HCT116 (cell line): ENCODE data around the gene SBF2.

Source experiments
- CBX3 ChIP-seq: IDR thresholded peaks from 2 replicates; pipeline ENCODE4 v1.6.1; 2012; ENCODE audit warnings: low read depth
- CEBPB ChIP-seq: IDR thresholded peaks from 2 replicates; pipeline ENCODE4 v1.6.1; 2012; ENCODE audit warnings: low read depth
- EZH2 ChIP-seq: fragments of 200-600 bp; sonication (generic); IDR thresholded peaks from 2 replicates; pipeline ENCODE4 v1.6.1; 2017; ENCODE audit warnings: antibody characterized with exemption, mixed run types
- FOSL1 ChIP-seq: IDR thresholded peaks from 2 replicates; pipeline ENCODE4 v1.6.1; 2012; ENCODE audit warnings: low read depth
- JUND ChIP-seq: IDR thresholded peaks from 2 replicates; pipeline ENCODE4 v1.6.1; 2012
- POLR2AphosphoS5 ChIP-seq: IDR thresholded peaks from 2 replicates; pipeline ENCODE4 v1.6.1; 2011; ENCODE audit warnings: mild to moderate bottlenecking, low read depth, low read length, moderate library complexity
- YY1 ChIP-seq: IDR thresholded peaks from 2 replicates; pipeline ENCODE4 v1.6.1; 2011; ENCODE audit warnings: low read length, low read depth, moderate library complexity, mild to moderate bottlenecking; ENCODE audit not compliant: insufficient replicate concordance; ENCODE audit errors: extremely low read depth
- TF ChIP-seq, protein P1 (sequence below), 3 experiments: fragments of 200-600 bp in 1 of 3; sonication (generic) in 1 of 3; IDR thresholded peaks in 2 of 3; conservative IDR thresholded peaks in 1 of 3; 2 replicates each; pipeline ENCODE4 v1.5.1; 2012 to 2017; ENCODE audit warnings: low read depth in 2 of 3, low read length in 2 of 3, antibody characterized with exemption in 1 of 3, borderline replicate concordance in 1 of 3, control low read depth in 1 of 3, mild to moderate bottlenecking in 1 of 3, mixed read lengths in 1 of 3, mixed run types in 1 of 3, moderate library complexity in 1 of 3; ENCODE audit not compliant: insufficient read depth in 1 of 3

DNA sequence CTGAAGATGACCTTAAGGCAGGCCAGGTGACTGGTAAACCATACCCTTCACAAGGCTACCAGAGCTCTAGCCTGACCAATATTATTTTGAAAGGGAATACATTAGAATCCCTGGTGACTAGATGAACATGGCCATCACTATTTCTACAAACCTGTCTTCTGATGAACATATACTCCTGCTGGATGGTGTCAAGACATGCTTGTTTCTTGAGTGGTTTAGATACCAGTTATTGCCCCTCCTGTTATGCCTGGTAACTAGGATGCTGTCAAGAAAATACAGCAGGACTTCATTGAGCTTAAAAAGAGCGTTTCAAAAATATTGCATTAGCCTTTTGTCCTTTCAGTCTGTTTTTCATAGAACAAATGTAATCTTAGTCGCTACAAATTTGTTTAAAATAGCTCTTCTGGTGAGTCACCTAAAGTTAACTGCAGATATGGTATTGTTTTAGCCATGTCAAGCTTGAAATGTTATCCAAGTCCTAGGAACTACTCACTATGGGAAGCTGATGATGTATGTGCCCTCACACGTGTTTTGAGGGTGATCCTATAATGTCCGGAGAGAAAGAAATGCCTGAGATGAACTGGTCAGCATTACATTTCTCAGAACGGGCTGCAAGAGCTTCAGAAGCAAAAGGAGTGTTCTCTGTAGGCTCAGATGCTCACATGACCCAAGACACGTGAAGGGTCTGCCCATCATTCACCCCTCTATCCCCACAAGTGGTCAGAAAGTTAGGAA, 31.4 kb upstream of the SBF2 start:
- TF ChIP-seq FOSL1: no peak
- TF ChIP-seq POLR2AphosphoS5: no peak
- TF ChIP-seq YY1: no peak
- TF ChIP-seq JUND: no peak
- TF ChIP-seq CEBPB: no peak
- TF ChIP-seq, protein P1, sequence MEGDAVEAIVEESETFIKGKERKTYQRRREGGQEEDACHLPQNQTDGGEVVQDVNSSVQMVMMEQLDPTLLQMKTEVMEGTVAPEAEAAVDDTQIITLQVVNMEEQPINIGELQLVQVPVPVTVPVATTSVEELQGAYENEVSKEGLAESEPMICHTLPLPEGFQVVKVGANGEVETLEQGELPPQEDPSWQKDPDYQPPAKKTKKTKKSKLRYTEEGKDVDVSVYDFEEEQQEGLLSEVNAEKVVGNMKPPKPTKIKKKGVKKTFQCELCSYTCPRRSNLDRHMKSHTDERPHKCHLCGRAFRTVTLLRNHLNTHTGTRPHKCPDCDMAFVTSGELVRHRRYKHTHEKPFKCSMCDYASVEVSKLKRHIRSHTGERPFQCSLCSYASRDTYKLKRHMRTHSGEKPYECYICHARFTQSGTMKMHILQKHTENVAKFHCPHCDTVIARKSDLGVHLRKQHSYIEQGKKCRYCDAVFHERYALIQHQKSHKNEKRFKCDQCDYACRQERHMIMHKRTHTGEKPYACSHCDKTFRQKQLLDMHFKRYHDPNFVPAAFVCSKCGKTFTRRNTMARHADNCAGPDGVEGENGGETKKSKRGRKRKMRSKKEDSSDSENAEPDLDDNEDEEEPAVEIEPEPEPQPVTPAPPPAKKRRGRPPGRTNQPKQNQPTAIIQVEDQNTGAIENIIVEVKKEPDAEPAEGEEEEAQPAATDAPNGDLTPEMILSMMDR (IDR thresholded peaks at IDR 0.05 in 2 of 3, conservative IDR thresholded peaks at IDR 0.05 in 1 of 3; ENCODE audit: borderline replicate concordance in 1 of 3, insufficient read depth in 1 of 3, low read depth in 2 of 3, low read length in 2 of 3): no peak
- TF ChIP-seq CBX3: no peak
- no peak for TF ChIP-seq EZH2
